Stimulated activated naive CD4-positive, alpha-beta T cell treated with Interleukin-2 at 50 U/mL for 16 hours (primary cell): ENCODE results near the gene ACCSL.

Experiments used
- DNase-seq: peaks from one replicate; lab custom pipeline; 2025; lab: John Stamatoyannopoulos, UW

Gene ACCSL

DNA sequence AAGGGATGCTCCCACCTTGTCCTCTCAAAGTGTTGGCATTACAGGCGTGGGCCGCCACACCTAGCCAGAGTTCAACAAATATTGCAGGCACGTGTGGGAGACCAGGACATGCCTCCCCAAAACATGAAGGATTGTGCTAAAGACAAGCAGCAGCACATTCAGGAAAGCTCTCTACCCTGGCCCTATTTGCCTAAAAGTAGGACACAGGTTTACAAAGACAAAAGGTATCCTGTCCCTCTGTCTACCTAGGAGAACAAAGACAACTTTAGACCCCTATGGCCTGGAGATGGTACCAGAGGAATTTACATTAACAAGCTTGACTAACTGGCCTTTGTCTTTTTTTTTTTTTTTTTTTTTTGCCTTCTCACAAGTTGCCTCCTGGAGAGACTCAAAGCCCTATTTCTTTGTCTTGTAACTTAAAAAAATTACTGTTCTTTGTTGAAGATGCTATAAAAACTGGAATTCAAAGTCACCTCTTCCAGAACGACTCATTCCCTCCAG, 17.4 kb downstream of the ACCSL start:
- no peak for DNase-seq

GRCh38 chr11:44065841-44066731, 18.3 kb downstream of the ACCSL start, which contains the start of gene ACCS:
ACCS (plus strand) TSS chr11:44066270; CDS start chr11:44067628, 1,358 bp downstream.
- peak; percentile 84 for DNase-seq

GRCh38 chr11:44066732-44067141, 19.0 kb downstream of the ACCSL start:
- DNase-seq, result no peak

- no peak for DNase-seq
Measured at GRCh38 chr11:44067266-44067665, 19.5 kb downstream of the ACCSL start.

DNA sequence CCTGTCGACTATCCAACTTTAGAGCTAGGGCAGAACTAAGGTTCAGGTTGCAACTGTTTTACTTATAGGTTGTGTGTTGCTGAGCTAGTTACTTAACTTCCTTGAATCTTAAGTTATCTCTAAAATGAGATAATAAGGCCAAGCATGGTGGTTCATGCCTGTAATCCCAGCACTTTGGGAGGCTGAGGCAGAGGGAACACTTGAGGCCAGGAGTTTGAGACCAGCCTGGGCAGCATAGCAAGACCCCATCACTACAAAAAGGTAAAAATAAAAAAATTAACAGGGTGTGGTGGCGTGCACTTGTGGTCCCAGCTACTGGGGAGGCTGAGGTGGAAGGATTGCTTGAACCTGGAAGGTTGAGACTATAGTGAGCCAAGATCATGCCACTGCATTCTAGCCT, 20.4 kb downstream of the ACCSL start:
- no peak for DNase-seq

DNA sequence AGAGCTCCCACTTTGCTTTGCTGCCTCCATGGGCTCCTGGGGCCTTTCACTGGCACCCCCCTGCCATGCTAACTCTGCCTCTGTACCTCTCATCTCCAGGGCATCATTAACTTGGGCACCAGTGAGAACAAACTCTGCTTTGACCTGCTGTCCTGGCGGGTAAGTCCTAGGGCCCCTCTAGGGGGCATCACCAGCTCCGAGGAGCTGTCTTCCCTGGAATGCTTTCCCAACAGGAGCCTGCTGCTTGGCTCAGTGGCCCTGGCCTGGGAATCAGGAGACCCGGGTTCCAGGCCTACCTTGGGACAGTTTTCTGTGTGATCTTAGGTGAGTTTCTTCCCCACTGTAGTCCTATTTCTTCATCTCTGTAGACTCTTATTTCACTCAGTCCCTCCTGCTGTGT, 23.4 kb downstream of the ACCSL start:
- DNase-seq, result no peak

DNA sequence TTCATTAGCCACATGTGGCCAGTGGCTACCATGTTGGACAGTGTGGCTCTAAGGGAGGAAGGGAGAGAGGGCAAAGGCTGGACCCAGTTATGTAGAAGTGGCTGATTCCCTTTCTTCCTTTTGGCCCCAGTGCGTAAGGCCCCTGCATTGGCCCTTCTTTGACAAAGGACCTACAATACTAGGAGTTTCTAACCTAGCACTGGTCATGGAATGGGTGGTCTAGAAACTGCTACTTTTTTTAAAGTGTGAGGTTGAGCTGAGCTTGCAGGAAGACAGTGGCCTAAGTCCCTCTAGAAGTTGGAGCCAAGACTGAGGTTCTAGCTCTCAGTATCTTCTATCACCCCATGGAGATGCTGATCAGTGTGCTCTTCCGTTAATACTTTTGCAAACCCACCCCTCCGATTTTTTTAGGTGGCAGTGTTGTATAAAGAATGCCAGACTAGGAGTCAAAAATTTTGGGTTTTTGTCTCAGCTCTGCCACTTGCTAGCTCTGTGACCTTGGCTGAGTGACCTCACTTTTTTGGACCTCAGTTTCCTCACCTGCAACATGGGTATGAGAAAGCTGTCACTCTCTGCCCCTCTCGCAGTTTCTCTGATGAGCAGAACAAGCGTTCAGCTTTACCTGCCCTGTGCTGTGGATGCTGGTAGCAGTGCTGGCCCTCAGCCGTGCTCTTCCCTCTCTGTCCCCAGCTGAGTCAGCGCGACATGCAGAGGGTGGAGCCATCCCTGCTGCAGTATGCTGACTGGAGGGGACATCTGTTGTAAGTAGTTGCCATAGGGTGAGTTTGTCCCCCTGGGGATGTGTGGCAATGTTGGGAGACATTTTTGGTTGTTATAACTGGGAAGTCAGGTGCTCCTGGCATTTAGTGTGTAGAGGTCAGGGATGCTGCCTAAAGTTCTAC, 25.2 kb downstream of the ACCSL start:
- no peak for DNase-seq

DNA sequence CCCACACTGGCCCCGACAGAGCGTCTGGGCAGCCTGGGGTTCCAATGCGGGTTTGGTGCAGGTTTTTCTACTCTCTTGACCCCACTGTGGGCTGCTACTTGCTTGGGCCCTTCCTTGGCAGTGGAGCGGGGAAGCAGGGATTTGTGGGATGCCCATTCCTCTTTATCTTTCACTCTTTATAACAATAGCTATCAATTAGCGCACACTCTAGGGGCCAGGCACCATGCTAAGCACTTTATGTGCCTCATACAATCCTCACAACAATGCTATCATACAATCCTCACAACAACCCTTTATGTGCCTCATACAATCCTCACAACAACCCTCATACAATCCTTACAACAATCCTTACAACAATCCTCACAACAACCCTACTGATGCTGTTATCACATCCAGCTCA, 31.0 kb downstream of the ACCSL start:
- DNase-seq, result no peak

DNA sequence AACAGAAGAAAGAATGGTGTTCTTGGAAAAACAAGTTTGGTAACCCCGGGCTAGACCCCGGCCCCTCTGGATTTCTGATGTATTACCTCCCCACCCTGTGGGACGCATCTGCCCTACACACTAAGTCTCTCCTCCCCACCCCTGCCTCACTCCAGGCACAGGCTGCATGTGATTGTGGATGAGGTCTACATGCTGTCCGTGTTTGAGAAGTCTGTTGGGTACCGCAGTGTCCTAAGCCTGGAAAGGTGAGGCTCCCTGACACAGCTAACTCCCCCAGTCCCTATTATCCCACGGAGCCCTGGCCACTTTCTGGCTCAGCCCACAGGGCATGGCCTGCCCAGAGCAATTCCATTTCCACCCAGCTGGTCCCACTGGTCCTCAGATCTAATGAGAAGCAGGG, 31.6 kb downstream of the ACCSL start:
- DNase-seq, result no peak

DNA sequence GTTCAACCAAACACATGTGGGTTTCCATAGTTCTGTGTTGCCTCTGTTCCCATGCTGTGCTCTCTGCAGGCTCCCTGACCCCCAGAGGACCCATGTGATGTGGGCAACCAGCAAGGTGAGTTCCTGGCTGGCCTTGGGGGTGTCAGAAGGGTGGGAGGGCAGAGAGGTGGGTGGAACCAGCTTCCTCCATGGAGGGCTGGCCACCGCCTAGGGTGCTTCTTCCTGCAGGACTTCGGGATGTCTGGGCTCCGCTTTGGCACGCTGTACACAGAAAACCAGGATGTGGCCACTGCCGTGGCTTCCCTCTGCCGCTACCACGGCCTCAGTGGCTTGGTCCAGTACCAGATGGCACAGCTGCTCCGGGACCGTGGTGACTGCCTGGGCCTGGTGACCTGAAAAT, 33.2 kb downstream of the ACCSL start:
- no peak for DNase-seq

GRCh38 chr11:44082645-44083044, 34.9 kb downstream of the ACCSL start:
- no peak for DNase-seq

DNA sequence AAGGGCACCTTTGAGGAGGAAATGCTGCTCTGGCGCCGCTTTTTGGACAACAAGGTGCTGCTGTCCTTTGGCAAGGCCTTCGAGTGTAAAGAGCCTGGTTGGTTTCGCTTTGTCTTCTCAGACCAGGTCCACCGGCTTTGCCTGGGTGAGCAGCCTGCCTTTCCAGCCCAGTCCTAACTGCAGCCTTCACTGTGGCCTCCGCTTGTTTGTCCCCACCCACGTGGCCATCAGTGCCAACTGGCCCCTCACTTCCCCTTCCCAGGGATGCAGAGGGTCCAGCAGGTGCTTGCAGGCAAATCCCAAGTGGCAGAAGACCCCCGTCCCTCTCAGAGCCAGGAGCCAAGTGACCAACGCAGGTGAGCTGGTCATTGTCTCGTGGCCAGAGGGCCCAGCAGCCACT, 35.7 kb downstream of the ACCSL start:
- no peak for DNase-seq

DNA sequence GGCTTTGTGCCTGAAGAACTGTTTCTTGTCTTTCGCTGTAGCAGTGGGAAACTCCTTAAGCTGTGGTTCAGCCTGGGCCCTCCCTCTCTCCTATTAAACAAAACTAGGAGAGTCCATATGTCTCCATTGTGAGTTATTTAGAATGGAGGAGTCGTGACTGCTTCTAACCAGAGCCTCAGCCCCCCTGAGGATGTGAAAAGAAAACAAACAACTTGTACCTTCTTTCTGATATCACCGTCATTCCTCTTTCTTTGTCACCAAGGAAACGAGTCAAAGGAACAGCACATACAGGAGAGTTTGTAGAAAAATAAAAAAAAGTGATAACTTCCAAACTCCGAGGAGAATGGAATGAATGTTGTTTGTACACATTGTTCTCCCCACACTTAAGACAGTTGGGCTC, 36.1 kb downstream of the ACCSL start:
- DNase-seq, result no peak

- DNase-seq, result no peak
Measured at GRCh38 chr11:44085330-44085729, 37.5 kb downstream of the ACCSL start.

- no peak for DNase-seq
Measured at GRCh38 chr11:44088377-44088776, 40.6 kb downstream of the ACCSL start.

DNA sequence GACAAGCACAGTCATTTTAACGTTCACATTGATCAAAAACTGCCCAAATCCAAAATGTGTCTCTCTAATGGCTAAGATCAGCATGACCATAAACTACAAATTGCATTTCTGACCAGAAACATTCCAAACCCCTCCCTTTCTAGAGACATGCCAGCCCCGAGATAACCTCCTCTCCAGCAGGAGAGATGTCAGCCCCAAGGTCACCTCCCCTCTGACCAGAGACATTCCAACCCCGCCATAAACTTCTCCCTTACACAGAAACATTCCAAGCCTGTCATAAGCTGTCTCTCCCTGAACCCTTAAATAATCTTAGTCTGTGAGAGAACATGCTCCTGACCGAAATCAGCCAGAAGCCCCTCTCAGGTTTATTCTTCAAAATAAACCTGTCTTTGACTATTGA, 41.1 kb downstream of the ACCSL start:
- no peak for DNase-seq

DNA sequence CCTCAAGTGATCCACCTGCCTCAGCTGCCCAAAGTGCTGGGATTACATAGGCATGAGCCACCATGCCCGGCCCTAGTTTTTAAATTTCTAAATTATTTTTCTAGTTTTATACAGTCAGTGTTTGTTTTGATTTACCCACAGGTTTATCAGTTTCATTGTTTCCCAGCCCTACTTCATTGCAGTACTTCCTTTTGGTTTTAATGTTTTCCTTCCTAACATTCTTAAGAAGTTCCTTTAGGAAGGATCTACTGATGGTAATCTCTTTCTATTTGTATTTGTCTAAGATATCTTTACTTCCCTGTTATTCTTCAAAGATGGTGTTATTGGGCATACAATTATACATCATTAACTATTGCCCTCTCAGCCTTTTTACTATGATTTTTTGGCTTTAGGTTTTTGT, 42.8 kb downstream of the ACCSL start:
- no peak for DNase-seq

GRCh38 chr11:44094260-44094868, 46.6 kb downstream of the ACCSL start:
- peak; percentile 74 for DNase-seq

GRCh38 chr11:44095506-44096359, 48.0 kb downstream of the ACCSL start, which contains the start of gene EXT2:
EXT2 (plus strand) TSS chr11:44095678; CDS start chr11:44107713, 12,035 bp downstream.
- peak; percentile 77 for DNase-seq

DNA sequence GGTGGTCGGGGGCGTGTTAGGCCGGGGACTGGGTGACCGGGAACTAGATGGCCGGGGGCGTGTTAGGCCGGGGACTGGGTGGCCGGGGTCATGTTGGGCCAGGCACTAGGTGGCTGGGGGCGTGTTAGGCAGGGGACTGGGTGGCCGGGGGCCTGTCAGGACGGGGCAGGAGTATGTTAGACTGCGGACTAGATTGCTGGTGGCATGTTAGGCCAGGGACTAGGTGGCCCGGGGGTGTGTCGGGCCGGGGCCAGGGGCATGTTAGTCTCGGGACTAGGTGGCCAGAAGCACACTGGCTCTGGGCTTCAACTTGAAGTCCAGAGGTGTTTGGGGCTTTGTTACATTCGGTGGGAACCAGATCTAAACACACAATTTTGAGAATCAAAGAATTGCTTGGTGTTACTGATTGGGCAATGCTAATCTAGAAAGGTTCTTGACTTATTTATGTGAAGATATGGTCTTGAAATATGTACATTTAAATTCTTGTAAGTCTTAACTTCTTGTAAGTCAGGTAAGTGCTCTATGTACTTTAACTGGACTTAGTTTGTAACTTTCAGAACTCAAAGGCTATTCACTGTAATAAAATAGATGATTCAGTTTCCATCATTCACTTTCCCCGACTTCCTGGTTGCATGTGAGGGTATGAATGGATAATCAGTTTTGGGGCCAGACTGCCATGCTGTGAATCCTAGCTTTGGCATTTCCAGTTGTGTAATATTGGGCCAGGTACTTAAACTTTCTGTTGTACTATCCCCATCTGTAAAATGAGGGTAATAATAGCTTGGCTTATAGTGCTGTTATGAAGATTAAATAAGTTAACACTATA, 48.8 kb downstream of the ACCSL start:
- no peak for DNase-seq
